NB4 (cell line): ENCODE results near the gene MORF4L2.

Experiments used
- CTCF ChIP-seq: IDR thresholded peaks from one replicate; pipeline ENCODE4 v1.5.1; 2012; ENCODE audit warnings: low read depth, low read length
- MAX ChIP-seq: IDR thresholded peaks from 2 replicates; pipeline ENCODE4 v1.6.1; 2011; ENCODE audit warnings: low read depth, low read length
- MYC ChIP-seq: IDR thresholded peaks from 2 replicates; pipeline ENCODE4 v1.6.1; 2011; ENCODE audit warnings: low read depth, low read length
- POLR2A ChIP-seq: IDR thresholded peaks from 2 replicates; pipeline ENCODE4 v1.6.1; 2011; ENCODE audit warnings: mild to moderate bottlenecking; ENCODE audit not compliant: insufficient read length; ENCODE audit errors: extremely low read depth

DNA sequence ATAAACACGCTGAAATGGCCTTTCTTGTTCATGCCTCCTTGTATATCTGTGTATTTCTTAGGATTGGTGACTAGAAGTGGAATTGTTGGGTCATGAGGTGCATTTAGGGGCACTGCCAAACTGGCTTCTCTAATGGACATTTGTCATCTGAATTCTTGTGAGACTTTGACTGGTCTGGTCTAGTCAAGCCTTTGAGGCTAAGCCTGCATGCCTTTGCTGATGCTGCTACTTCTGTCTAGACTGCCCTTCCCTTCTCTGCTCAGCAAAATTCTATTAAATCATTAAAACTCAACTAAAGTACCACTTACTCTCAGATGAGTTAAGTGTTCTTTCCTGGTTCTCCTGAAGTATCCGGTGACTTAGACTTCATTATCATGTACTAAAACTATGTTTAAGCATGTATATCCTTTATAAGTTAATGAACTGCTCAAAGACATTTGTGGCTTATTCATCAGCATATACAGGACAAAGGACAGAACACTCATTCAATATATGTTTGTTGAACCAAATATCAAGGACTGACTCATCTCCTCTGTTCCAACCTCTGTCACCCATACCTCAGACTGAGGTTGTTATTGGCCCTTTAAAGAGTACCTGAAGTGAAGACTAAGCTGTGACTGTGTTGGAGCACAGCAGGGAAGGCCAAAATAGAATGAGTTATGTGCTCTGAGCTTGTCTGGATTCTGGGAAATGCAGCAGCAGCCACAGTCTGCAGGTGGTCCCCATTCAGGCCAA is 48.7 kb downstream of the MORF4L2 start:
- TF ChIP-seq MAX (no peak), CTCF (no peak), POLR2A (no peak), MYC (no peak)
